ENCODE measurements around the gene C1QTNF6. TPM values are rescaled to one million over a fixed set of nuclear protein-coding genes. Genes with fewer than 3 reads are reported as not detected.
A peak's percentile ranks its signal among the peaks of the same experiment; 100 is the strongest.

C1QTNF6 gene
- total RNA-seq, 1 experiment from 2014 or later = 85.9 TPM

GRCh38 chr22:37163096-37163489 lies 25.0 kb downstream of the C1QTNF6 start:
- DNase-seq = no peak
- H3K4me3 ChIP-seq = no peak overlapping the region
- no peaks in the 10 kb centered on the region for H3K27me3 ChIP-seq (ENCODE audit: insufficient read depth, low read depth)
- H3K36me3 ChIP-seq (ENCODE audit: low read depth) = no peaks in the 10 kb centered on the region
- ChIA-PET POLR2A (ENCODE audit: unreplicated experiment) (interaction anchor here (0.7 kb wide), 1 partner anchor 35 kb away, joined by 9 read pairs; no protein-coding TSS in a partner anchor), CTCF (interaction anchor here (0.6 to 0.7 kb wide), 2 partner anchors 92 to 268 kb away, joined by 3 read pairs; no protein-coding TSS in a partner anchor)
- TF ChIP-seq CTCF (conservative IDR thresholded peaks at IDR 0.05) = no peak
- TF ChIP-seq EZH2 (IDR thresholded peaks at IDR 0.05; ENCODE audit: low read depth) = no peak
- H3K27ac ChIP-seq = no peak overlapping the region
- no peaks in the 10 kb centered on the region for H3K79me2 ChIP-seq (ENCODE audit: low read depth)
- no peak overlapping the region for H3K4me2 ChIP-seq
- H2AFZ ChIP-seq = no peak overlapping the region
- H3K9me3 ChIP-seq (ENCODE audit: insufficient read depth, low read depth) = no peaks in the 10 kb centered on the region
- no peaks in the 10 kb centered on the region for H3F3A ChIP-seq (ENCODE audit: insufficient read depth, low read depth)
- H3K4me1 ChIP-seq (replicated peaks; ENCODE audit: insufficient read depth) = peaks cover 9% of the 10 kb centered on the region; the same call in 1 of the 2 replicates
- H4K20me1 ChIP-seq (ENCODE audit: insufficient read depth) = no peaks in the 10 kb centered on the region
- no peaks in the 10 kb centered on the region for H3K9me2 ChIP-seq (ENCODE audit: insufficient read depth)
- no TSS peak for BruUV-seq (replicated peaks)
- intact Hi-C loops (cut with micrococcal nuclease; ENCODE audit: unreplicated experiment) = no loop called here

GRCh38 chr22:37162221-37163095 lies 25.6 kb downstream of the C1QTNF6 start:
- ChIA-PET POLR2A (ENCODE audit: unreplicated experiment) (interaction anchor here (0.7 kb wide), 1 partner anchor 35 kb away, joined by 9 read pairs; no protein-coding TSS in a partner anchor), CTCF (interaction anchor here (0.6 to 0.7 kb wide), 2 partner anchors 92 to 269 kb away, joined by 3 read pairs; no protein-coding TSS in a partner anchor)
- no TSS peak for BruUV-seq (replicated peaks)
- no peaks in the 10 kb centered on the region for H4K20me1 ChIP-seq (ENCODE audit: insufficient read depth)
- no peak overlapping the region for H2AFZ ChIP-seq
- no peaks in the 10 kb centered on the region for H3K79me2 ChIP-seq (ENCODE audit: low read depth)
- H3K4me1 ChIP-seq (replicated peaks; ENCODE audit: insufficient read depth) = peaks cover 9% of the 10 kb centered on the region; the same call in 1 of the 2 replicates
- H3K27ac ChIP-seq = no peak overlapping the region
- TF ChIP-seq EZH2 (IDR thresholded peaks at IDR 0.05; ENCODE audit: low read depth) (no peak), CTCF (conservative IDR thresholded peaks at IDR 0.05) (no peak; the same call in 1 of the 2 replicates)
- DNase-seq = no peak
- intact Hi-C loops (cut with micrococcal nuclease; ENCODE audit: unreplicated experiment) = no loop called here
- no peaks in the 10 kb centered on the region for H3K27me3 ChIP-seq (ENCODE audit: insufficient read depth, low read depth)
- H3K9me3 ChIP-seq (ENCODE audit: insufficient read depth, low read depth) = no peaks in the 10 kb centered on the region
- H3K4me3 ChIP-seq = no peak overlapping the region
- no peak overlapping the region for H3K4me2 ChIP-seq
- no peaks in the 10 kb centered on the region for H3K9me2 ChIP-seq (ENCODE audit: insufficient read depth)
- H3K36me3 ChIP-seq (ENCODE audit: low read depth) = no peaks in the 10 kb centered on the region
- 0 out of 2 replicates have a peak, but pooled peaks cover 5% of the 10 kb centered on the region for H3F3A ChIP-seq (ENCODE audit: insufficient read depth, low read depth)

GRCh38 chr22:37161443-37161842 lies 26.6 kb downstream of the C1QTNF6 start:
- CTCF ChIA-PET = interaction anchor here (0.6 kb wide), 1 partner anchor 418 kb away, joined by 14 read pairs; the partner anchor contains the start of gene LGALS2
- no peaks in the 10 kb centered on the region for H3K27me3 ChIP-seq (ENCODE audit: insufficient read depth, low read depth)
- H3K4me2 ChIP-seq = no peak overlapping the region
- H3K36me3 ChIP-seq (ENCODE audit: low read depth) = no peaks in the 10 kb centered on the region
- H2AFZ ChIP-seq = no peak overlapping the region
- H3K9me3 ChIP-seq (ENCODE audit: insufficient read depth, low read depth) = no peaks in the 10 kb centered on the region
- H4K20me1 ChIP-seq (ENCODE audit: insufficient read depth) = no peaks in the 10 kb centered on the region
- 0 out of 2 replicates have a peak, but pooled peaks cover 6% of the 10 kb centered on the region for H3F3A ChIP-seq (ENCODE audit: insufficient read depth, low read depth)
- no TSS peak for BruUV-seq (replicated peaks)
- H3K9me2 ChIP-seq (ENCODE audit: insufficient read depth) = no peaks in the 10 kb centered on the region
- no peaks in the 10 kb centered on the region for H3K79me2 ChIP-seq (ENCODE audit: low read depth)
- TF ChIP-seq EZH2 (IDR thresholded peaks at IDR 0.05; ENCODE audit: low read depth) = no peak
- no peak for TF ChIP-seq CTCF (conservative IDR thresholded peaks at IDR 0.05)
- DNase-seq = peak in 1 of 2 experiments; percentile 53
- no peak overlapping the region for H3K27ac ChIP-seq
- no peaks in the 10 kb centered on the region for H3K4me1 ChIP-seq (replicated peaks; ENCODE audit: insufficient read depth)
- intact Hi-C loops (cut with micrococcal nuclease; ENCODE audit: unreplicated experiment) = no loop called here
- H3K4me3 ChIP-seq = no peak overlapping the region
- POLR2A ChIA-PET (ENCODE audit: unreplicated experiment) = interaction anchor here (0.7 kb wide), 1 partner anchor 36 kb away, joined by 4 read pairs; no protein-coding TSS in a partner anchor

All from PC-9 (cell line).